OCI-LY7 (cell line): ENCODE data around the gene CNIH1. TPM values are rescaled to one million over a fixed set of nuclear protein-coding genes. Genes with fewer than 3 reads are reported as not detected.

Experiments
- BruUV-seq: library from RNA; stranded (reverse); fragments of 400-500 nt; replicated peaks from 2 replicates; lab custom pipeline; 2021; lab: Mats Ljungman, UMichigan
- CTCF ChIA-PET: fragments of 300-600 bp; sonication (Branson Sonifier 250); formaldehyde crosslinking; loops from one replicate; lab custom pipeline; 2022; ENCODE audit warnings: antibody characterized with exemption; ENCODE audit not compliant: unreplicated experiment; lab: Charles Lee
- POLR2A ChIA-PET: fragments of 300-600 bp; sonication (Branson Sonifier 250); formaldehyde crosslinking; loops from one replicate; lab custom pipeline; 2022; ENCODE audit warnings: antibody characterized with exemption; lab: Charles Lee
- DNase-seq: peaks from one replicate; pipeline ENCODE4 v3.0.0-alpha.2; 2015; ENCODE audit warnings: low spot score
- H2AFZ ChIP-seq: fragments of 200-600 bp; sonication (generic), shearing (Covaris generic); 2 replicates; pipeline ENCODE4 v1.6.1; 2014; ENCODE audit warnings: mild to moderate bottlenecking, antibody characterized with exemption, low read length, moderate library complexity
- H3K27ac ChIP-seq: fragments of 200-600 bp; sonication (generic); 2 replicates; pipeline ENCODE4 v1.5.1; 2014; ENCODE audit warnings: mixed run types, low read depth, mild to moderate bottlenecking, moderate library complexity, low read length, inconsistent platforms; ENCODE audit not compliant: poor library complexity, severe bottlenecking
- H3K36me3 ChIP-seq: fragments of 200-600 bp; sonication (generic); 2 replicates; pipeline ENCODE4 v1.6.1; 2014; ENCODE audit warnings: mild to moderate bottlenecking, antibody characterized with exemption, low read length, moderate library complexity, mixed read lengths; ENCODE audit not compliant: insufficient read depth
- H3K4me1 ChIP-seq: fragments of 200-600 bp; sonication (generic); 2 replicates; pipeline ENCODE4 v1.5.1; 2014; ENCODE audit warnings: mild to moderate bottlenecking, low read length; ENCODE audit not compliant: insufficient read depth, poor library complexity, severe bottlenecking
- H3K4me2 ChIP-seq: fragments of 200-600 bp; sonication (generic); 2 replicates; pipeline ENCODE4 v1.6.1; 2014; ENCODE audit warnings: mild to moderate bottlenecking, low read length
- H3K4me3 ChIP-seq: fragments of 200-600 bp; sonication (generic); 2 replicates; pipeline ENCODE4 v1.5.1; 2014; ENCODE audit warnings: mild to moderate bottlenecking, low read depth, low read length; ENCODE audit not compliant: poor library complexity, severe bottlenecking
- H3K79me2 ChIP-seq: fragments of 200-600 bp; sonication (generic); 2 replicates; pipeline ENCODE4 v1.6.1; 2016; ENCODE audit warnings: low read depth, mild to moderate bottlenecking, low read length, moderate library complexity, mixed read lengths; ENCODE audit not compliant: insufficient read depth
- H3K9me2 ChIP-seq: fragments of 200-600 bp; sonication (generic); 2 replicates; pipeline ENCODE4 v1.6.1; 2016; ENCODE audit warnings: mild to moderate bottlenecking, low read length, mixed read lengths; ENCODE audit not compliant: insufficient read depth
- H3K9me3 ChIP-seq: fragments of 200-600 bp; sonication (generic); 2 replicates; pipeline ENCODE4 v1.6.1; 2014; ENCODE audit warnings: mild to moderate bottlenecking, mixed run types, low read length, mixed read lengths
- H4K20me1 ChIP-seq: fragments of 200-600 bp; sonication (generic); 2 replicates; pipeline ENCODE4 v1.6.1; 2014; ENCODE audit warnings: mild to moderate bottlenecking, antibody characterized with exemption, low read length, moderate library complexity, mixed read lengths; ENCODE audit not compliant: insufficient read depth
- CTCF ChIP-seq: fragments of 200-600 bp; sonication (generic); conservative IDR thresholded peaks from 2 replicates; pipeline ENCODE4 v1.5.1; 2014; ENCODE audit warnings: mild to moderate bottlenecking, antibody characterized with exemption, low read length, moderate library complexity, mixed read lengths
- EZH2phosphoT487 ChIP-seq: fragments of 200-600 bp; sonication (generic); IDR thresholded peaks from 2 replicates; pipeline ENCODE4 v1.6.1; 2018; ENCODE audit warnings: low read depth, borderline replicate concordance, mild to moderate bottlenecking, mixed run types, antibody characterized with exemption, low read length, moderate library complexity, mixed read lengths
- intact Hi-C: fragments of 100-400 bp; cut with micrococcal nuclease; formaldehyde crosslinking; loops from one replicate; pipeline ENCODE4 v1.10.0; 2022; ENCODE audit not compliant: unreplicated experiment
- total RNA-seq, 2 experiments: library from RNA; depleted of rRNA in 1 of 2; stranded (reverse); fragments of >200 nt in 1 of 2; shearing (Covaris generic) in 1 of 2; gene quantifications; 2 replicates each; pipeline ENCODE4 v1.2.3, GENCODE V29; 2014 to 2022

Gene CNIH1
- total RNA-seq, 2 experiments from 2014 or later, result 29.7 to 96.6 TPM

GRCh38 chr14:54481695-54482094 is 40.5 kb upstream of the CNIH1 start:
- BruUV-seq, result no TSS peak
- DNase-seq, result no peak
- Histone ChIP-seq H4K20me1 (no peaks in the 10 kb centered on the region), H3K79me2 (peaks cover 66% of the 10 kb centered on the region), H3K4me3 (no peak overlapping the region), H3K36me3 (peaks cover 67% of the 10 kb centered on the region), H3K4me1 (peaks cover 60% of the 10 kb centered on the region), H3K9me3 (no peaks in the 10 kb centered on the region; the same call in 1 of the 2 replicates), H3K27ac (peak overlapping the region; percentile 93), H3K4me2 (peak overlapping the region; percentile 87; the same call in 1 of the 2 replicates), H3K9me2 (no peaks in the 10 kb centered on the region), H2AFZ (no peak overlapping the region)
- ChIA-PET POLR2A (interaction anchor here (0.6 to 3.6 kb wide), 5 partner anchors 8 to 862 kb away, joined by 3 to 20 read pairs (median 7); no protein-coding TSS in a partner anchor), CTCF (interaction anchor here (0.5 kb wide), 1 partner anchor 85 kb away, joined by 3 read pairs; the partner anchor contains the start of gene CDKN3)
- TF ChIP-seq CTCF (no peak), EZH2phosphoT487 (no peak)
- intact Hi-C loops, result no loop called here

GRCh38 chr14:54480830-54481562 is 39.8 kb upstream of the CNIH1 start:
- Histone ChIP-seq H3K27ac (peak overlapping the region; percentile 17), H3K9me3 (no peaks in the 10 kb centered on the region; the same call in 1 of the 2 replicates), H3K4me2 (peak overlapping the region; percentile 25), H2AFZ (no peak overlapping the region), H3K4me1 (peaks cover 54% of the 10 kb centered on the region), H3K36me3 (peaks cover 71% of the 10 kb centered on the region), H3K79me2 (peaks cover 59% of the 10 kb centered on the region), H4K20me1 (no peaks in the 10 kb centered on the region), H3K4me3 (no peak overlapping the region), H3K9me2 (no peaks in the 10 kb centered on the region)
- intact Hi-C loops, result no loop called here
- no peak for TF ChIP-seq CTCF
- TF ChIP-seq EZH2phosphoT487, result no peak
- ChIA-PET POLR2A (interaction anchor here (0.6 to 3.6 kb wide), 3 partner anchors 8 to 862 kb away, joined by 3 to 20 read pairs (median 3); no protein-coding TSS in a partner anchor), CTCF (interaction anchor here (0.5 to 1.6 kb wide), 2 partner anchors 28 to 84 kb away, joined by 3 read pairs; partner anchors contain the start of genes CDKN3 and CGRRF1)
- BruUV-seq, result no TSS peak
- DNase-seq, result no peak
